ENCODE results near the gene IPO4.

The IPO4 gene

GRCh38 chr14:24164518-24164991 lies 24.1 kb downstream of the IPO4 start:
- Histone ChIP-seq H3K9me3 (ENCODE audit: control insufficient read depth, insufficient read depth, low read depth, low read length) (no peaks in the 10 kb centered on the region), H3K4me1 (ENCODE audit: control insufficient read depth, insufficient read depth, low read length) (peaks cover 5% of the 10 kb centered on the region), H3K36me3 (ENCODE audit: control insufficient read depth in 2 of 2, insufficient read depth in 1 of 2, low read length in 2 of 2) (peaks cover 3 to 62% of the 10 kb centered on the region in 2 experiments), H3K4me3 (ENCODE audit: low read depth, low read length) (no peak overlapping the region), H3K27ac (ENCODE audit: extremely low read depth, low read depth, low read length) (no peak overlapping the region)
- POLR2A ChIA-PET, result interaction anchor here (1.6 to 1.7 kb wide), 2 partner anchors 18 to 29 kb away, joined by 4 to 5 read pairs; partner anchors contain the start of genes PSME1, PSME2 and RNF31
- TF ChIP-seq ZNF354C (tag by site-specific recombination; IDR thresholded peaks at IDR 0.05; ENCODE audit: borderline replicate concordance, low read depth) (no peak), PRDM4 (tag by site-specific recombination; IDR thresholded peaks at IDR 0.05) (no peak), REPIN1 (tag by site-specific recombination; IDR thresholded peaks at IDR 0.05; ENCODE audit: low read depth) (no peak), ZNF473 (tag by site-specific recombination; IDR thresholded peaks at IDR 0.05) (no peak), ZNF645 (tag by site-specific recombination; IDR thresholded peaks at IDR 0.05) (no peak), SP2 (tag by site-specific recombination; IDR thresholded peaks at IDR 0.05) (no peak), ZNF624 (tag by site-specific recombination; IDR thresholded peaks at IDR 0.05) (no peak), ZNF776 (tag by site-specific recombination; IDR thresholded peaks at IDR 0.05; ENCODE audit: borderline replicate concordance) (no peak), ZXDB (tag by site-specific recombination; IDR thresholded peaks at IDR 0.05) (no peak), ZNF138 (tag by site-specific recombination; IDR thresholded peaks at IDR 0.05; ENCODE audit: borderline replicate concordance) (no peak), PRDM1 (tag by site-specific recombination; IDR thresholded peaks at IDR 0.05) (no peak), HOXC10 (CRISPR knock-in tag; IDR thresholded peaks at IDR 0.05) (no peak), ZBTB17 (tag by site-specific recombination; IDR thresholded peaks at IDR 0.05) (no peak), ZBTB49 (tag by site-specific recombination; IDR thresholded peaks at IDR 0.05; ENCODE audit: low read depth) (no peak), ZNF514 (tag by site-specific recombination; IDR thresholded peaks at IDR 0.05) (no peak), HIC1 (tag by site-specific recombination; IDR thresholded peaks at IDR 0.05) (no peak), ZNF777 (tag by site-specific recombination; IDR thresholded peaks at IDR 0.05; ENCODE audit: borderline replicate concordance) (no peak), BCL11B (tag by site-specific recombination; IDR thresholded peaks at IDR 0.05; ENCODE audit: low read depth) (no peak)
- TF ChIP-seq, protein P1, sequence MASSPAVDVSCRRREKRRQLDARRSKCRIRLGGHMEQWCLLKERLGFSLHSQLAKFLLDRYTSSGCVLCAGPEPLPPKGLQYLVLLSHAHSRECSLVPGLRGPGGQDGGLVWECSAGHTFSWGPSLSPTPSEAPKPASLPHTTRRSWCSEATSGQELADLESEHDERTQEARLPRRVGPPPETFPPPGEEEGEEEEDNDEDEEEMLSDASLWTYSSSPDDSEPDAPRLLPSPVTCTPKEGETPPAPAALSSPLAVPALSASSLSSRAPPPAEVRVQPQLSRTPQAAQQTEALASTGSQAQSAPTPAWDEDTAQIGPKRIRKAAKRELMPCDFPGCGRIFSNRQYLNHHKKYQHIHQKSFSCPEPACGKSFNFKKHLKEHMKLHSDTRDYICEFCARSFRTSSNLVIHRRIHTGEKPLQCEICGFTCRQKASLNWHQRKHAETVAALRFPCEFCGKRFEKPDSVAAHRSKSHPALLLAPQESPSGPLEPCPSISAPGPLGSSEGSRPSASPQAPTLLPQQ (tag by site-specific recombination; IDR thresholded peaks at IDR 0.05), result no peak
- TF ChIP-seq, protein P2, sequence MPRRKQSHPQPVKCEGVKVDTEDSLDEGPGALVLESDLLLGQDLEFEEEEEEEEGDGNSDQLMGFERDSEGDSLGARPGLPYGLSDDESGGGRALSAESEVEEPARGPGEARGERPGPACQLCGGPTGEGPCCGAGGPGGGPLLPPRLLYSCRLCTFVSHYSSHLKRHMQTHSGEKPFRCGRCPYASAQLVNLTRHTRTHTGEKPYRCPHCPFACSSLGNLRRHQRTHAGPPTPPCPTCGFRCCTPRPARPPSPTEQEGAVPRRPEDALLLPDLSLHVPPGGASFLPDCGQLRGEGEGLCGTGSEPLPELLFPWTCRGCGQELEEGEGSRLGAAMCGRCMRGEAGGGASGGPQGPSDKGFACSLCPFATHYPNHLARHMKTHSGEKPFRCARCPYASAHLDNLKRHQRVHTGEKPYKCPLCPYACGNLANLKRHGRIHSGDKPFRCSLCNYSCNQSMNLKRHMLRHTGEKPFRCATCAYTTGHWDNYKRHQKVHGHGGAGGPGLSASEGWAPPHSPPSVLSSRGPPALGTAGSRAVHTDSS (tag by site-specific recombination; IDR thresholded peaks at IDR 0.05), result no peak
- CTCF ChIA-PET, result interaction anchor here (0.9 kb wide), 1 partner anchor 143 kb away, joined by 3 read pairs; the partner anchor contains the start of gene CIDEB
